GM12873 (cell line): ENCODE data around the gene ARPC2.

Source experiments
- TF ChIP-seq, protein P1 (sequence below): IDR thresholded peaks from 2 replicates; pipeline ENCODE4 v1.5.1; 2012; ENCODE audit warnings: low read depth, mild to moderate bottlenecking, moderate library complexity, low read length, control low read depth; ENCODE audit not compliant: insufficient read depth; ENCODE audit errors: missing control alignments

ARPC2 gene

DNA sequence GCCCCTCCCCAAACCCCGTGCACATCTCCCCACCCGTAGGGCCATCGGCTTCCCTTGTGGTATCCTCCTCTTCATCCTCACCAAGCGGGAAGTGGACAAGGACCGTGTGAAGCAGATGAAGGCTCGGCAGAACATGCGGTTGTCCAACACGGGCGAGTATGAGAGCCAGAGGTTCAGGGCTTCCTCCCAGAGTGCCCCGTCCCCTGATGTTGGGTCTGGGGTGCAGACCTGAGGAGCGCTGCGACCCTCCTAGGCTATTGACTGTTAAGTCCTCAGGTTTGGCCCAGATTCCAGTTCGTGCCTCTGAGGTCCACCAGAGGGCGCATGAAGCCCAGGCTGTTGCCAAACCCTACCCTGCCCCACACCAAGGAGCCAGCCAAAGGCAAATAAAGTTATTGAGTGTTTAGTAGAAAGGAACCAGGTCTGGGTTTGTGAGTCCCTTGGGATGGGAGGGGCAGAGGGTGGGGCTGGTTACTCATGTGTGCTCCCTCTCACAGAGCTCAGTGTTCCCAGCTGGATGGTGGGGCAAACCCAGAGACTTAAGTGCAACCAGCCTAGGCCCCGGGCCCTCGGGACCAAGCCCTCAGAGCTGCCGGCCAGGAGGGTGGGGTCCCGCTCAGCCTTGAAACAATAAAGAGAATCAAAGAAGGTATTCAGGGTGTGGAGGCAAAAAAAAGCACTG lies 55.7 kb downstream of the ARPC2 start:
- TF ChIP-seq, protein P1, sequence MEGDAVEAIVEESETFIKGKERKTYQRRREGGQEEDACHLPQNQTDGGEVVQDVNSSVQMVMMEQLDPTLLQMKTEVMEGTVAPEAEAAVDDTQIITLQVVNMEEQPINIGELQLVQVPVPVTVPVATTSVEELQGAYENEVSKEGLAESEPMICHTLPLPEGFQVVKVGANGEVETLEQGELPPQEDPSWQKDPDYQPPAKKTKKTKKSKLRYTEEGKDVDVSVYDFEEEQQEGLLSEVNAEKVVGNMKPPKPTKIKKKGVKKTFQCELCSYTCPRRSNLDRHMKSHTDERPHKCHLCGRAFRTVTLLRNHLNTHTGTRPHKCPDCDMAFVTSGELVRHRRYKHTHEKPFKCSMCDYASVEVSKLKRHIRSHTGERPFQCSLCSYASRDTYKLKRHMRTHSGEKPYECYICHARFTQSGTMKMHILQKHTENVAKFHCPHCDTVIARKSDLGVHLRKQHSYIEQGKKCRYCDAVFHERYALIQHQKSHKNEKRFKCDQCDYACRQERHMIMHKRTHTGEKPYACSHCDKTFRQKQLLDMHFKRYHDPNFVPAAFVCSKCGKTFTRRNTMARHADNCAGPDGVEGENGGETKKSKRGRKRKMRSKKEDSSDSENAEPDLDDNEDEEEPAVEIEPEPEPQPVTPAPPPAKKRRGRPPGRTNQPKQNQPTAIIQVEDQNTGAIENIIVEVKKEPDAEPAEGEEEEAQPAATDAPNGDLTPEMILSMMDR: peak; percentile 95

DNA sequence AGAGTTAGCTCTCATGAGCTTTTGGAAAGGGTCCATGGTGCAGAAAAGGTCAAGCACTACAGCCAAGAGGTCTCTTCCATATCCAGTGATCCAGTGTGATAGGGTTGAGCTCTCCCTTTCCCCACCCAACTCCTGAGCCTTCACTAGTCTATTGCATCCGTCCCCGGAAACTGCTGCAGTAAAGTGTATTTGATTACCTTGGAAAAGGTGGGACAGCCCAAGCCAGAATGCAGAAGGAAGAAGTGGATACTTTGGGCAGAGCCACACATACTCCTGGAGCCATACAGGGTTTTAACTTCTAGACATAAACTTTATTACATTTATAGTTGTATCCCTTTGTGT lies 56.9 kb downstream of the ARPC2 start:
- TF ChIP-seq, protein P1: no peak

DNA sequence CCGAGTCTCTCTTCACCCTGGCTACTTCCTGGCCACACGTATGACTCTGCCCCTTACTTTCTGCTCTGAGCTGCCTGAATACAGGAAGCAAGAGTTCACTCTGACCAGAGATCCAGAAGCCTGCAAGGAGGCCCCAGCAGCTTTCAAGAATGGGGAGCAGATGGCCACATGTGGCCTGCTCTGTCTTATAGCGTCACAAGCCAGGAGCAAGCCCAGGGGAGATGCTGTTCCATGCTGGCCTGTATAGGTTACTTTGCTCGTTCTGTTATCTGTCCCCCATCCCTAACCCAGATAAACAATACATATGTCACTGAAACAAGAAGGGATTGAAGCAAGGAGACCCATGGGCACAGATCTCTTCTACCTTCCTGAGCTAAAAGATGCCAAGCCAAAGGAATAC lies 57.6 kb downstream of the ARPC2 start:
- TF ChIP-seq, protein P1: no peak

DNA sequence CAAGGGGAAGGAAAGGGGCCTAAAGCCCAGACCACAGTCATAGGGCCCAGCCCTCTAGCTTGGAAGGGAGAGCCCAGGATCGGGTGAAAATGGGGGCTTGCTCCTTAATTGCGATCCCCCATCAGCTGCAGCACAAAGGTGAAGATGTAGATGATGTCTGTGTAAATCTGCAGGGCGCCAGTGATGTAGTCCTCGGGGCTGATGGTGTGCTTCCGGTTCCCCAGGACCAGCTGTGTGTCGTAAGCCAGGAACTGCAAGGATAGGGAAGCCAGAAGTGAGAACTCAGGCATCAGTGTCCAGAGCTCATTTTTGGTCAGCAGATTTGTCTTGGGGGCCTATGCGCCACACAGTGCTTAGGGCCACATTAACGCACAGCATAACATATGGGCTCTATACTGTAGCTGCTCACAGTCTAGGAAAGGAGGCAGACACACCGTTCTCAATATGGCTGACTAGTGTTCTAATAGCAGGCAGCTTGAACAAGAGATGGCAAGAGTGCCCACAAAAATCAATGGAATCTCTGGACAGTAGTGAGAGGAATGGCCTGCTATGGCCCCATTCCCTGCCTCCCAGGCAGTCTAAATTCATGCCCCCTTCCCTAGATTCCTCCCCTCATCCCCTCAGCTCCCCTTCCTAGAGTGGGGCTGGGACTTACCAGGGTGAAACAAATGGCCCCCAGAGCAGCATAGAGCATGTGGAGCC lies 58.5 kb downstream of the ARPC2 start:
- TF ChIP-seq, protein P1: no peak

DNA sequence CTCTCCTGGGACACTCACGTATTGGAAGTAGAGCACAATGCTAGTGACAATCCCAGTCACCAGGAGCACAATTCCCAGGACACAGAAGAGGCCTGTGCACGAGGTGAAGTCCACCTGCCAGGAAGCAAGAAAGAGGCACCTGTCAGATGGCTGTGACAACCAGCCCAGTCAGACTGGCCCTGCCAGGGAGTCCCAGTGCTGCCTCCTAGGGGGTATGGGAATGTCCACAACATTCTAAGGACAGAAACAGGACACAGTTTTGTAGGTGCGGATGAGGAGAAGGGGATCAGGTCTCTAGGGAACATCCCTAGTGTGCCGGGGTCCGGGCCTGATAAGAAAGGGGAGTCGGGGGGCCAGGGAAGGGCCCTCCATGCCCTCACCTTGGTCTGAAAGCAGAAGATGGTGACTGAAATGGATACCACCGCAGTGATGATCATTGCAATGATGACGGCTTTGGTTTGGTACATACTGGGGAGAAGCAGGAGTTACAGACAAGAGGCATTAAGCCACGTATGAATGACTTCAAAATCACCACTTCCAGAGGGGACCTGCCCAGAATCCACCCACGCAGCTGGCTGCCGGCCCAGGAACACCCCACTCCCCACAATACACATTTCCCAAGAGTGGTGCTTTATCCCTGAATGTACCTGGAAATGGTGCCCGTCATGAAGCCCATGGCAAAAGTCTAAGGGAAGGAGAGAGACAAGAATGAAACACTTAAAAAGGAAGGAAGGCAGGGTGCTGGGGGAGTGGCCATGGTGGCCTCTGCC lies 60.2 kb downstream of the ARPC2 start:
- TF ChIP-seq, protein P1: no peak

DNA sequence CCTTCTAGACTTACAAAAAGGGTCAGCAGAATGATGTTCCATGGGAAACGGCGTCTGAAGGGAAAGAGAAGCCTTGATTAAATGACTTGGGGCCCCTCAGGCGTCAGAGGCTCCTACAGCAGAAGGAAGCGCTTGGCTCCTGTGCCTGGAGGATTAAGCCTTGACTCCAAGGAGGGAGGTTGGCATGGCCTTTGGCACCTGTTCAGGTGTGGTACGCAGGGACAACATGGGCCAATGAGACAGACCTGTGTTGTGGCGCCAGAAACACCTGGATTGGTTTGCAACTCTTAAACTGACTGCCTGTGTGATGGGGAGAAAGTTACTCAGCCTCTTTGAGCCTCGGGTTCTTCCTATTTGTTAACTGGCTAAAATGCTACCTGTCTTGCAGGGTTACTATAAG lies 60.9 kb downstream of the ARPC2 start:
- TF ChIP-seq, protein P1: no peak
